Muscle of leg (tissue), 11 donors: ENCODE results near the gene TP53TG5. TPM values are rescaled to one million over a fixed set of nuclear protein-coding genes. Genes with fewer than 3 reads are reported as not detected.
A peak's percentile ranks its signal among the peaks of the same experiment; 100 is the strongest.

Experiments
- DNase-seq: peaks from one replicate; pipeline ENCODE4 v3.0.0; 2013
- H3K27ac ChIP-seq: one replicate; pipeline ENCODE4 v1.5.1; 2013; ENCODE audit warnings: mild to moderate bottlenecking, low read length, control low read depth
- H3K27me3 ChIP-seq: one replicate; pipeline ENCODE4 v1.6.1; 2013; ENCODE audit warnings: low read length; ENCODE audit not compliant: control insufficient read depth, insufficient read depth
- H3K36me3 ChIP-seq: one replicate; pipeline ENCODE4 v1.6.1; 2013; ENCODE audit warnings: low read length; ENCODE audit not compliant: control insufficient read depth, insufficient read depth
- H3K4me1 ChIP-seq: one replicate; pipeline ENCODE4 v1.6.1; 2013; ENCODE audit warnings: low read length; ENCODE audit not compliant: control insufficient read depth, insufficient read depth
- H3K4me3 ChIP-seq: one replicate; pipeline ENCODE4 v1.5.1; 2013; ENCODE audit warnings: low read length, control low read depth
- H3K9me3 ChIP-seq: replicated peaks from 2 replicates; pipeline ENCODE4 v1.6.1; 2013; ENCODE audit warnings: low read depth, low read length; ENCODE audit not compliant: control insufficient read depth
- WGBS: methylation state at CpG from one replicate; pipeline ENCODE4 v1.1.5; 2013; ENCODE audit warnings: missing lambda C conversion rate; ENCODE audit not compliant: insufficient coverage; 5-methylcytosine and 5-hydroxymethylcytosine counted together
- polyA plus RNA-seq, 8 donors: library from polyadenylated mRNA; unstranded; fragments of 120-200 nt; gene quantifications; one replicate each; pipeline versions ENCODE4 v1.2.1 to v1.2.3, GENCODE V29; 2013; ENCODE audit warnings: inconsistent platforms in 1 of 8, low replicate concordance in 1 of 8; ENCODE audit not compliant: insufficient read length in 8 of 8, insufficient read depth in 1 of 8
- total RNA-seq: library from RNA; stranded (reverse); fragments of 120-200 nt; gene quantifications from one replicate; pipeline ENCODE4 v1.2.4, GENCODE V29; 2013

The TP53TG5 gene
- total and polyA plus RNA-seq, 9 donors = 0.19 to 1.3 (median 0.72) TPM; not detected in 1

DNA sequence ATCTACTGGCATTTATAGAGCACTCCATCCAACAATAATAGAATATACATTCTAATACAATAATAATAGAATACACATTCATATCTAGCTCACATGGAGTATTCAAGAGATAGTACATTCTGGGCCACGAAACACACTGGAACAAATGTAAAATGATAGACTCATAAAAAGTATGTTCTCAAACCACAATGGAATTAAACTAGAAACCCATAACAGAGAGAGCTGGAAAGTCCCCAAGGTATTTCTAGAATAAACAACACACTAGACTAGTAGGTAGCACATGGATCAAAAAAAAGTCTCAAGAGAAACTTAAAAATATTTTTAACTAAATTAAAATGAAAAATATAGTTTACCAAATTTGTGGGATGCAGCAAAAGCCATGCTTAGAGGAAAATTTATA lies 9.1 kb upstream of the TP53TG5 start:
- Histone ChIP-seq H3K4me1 (no peaks in the 10 kb centered on the region), H3K27ac (no peak overlapping the region), H3K4me3 (no peak overlapping the region), H3K36me3 (no peaks in the 10 kb centered on the region), H3K27me3 (no peaks in the 10 kb centered on the region), H3K9me3 (no peaks in the 10 kb centered on the region)
- no CpG with 5 or more reads among the region's 1 CpG for WGBS
- DNase-seq = no peak

DNA sequence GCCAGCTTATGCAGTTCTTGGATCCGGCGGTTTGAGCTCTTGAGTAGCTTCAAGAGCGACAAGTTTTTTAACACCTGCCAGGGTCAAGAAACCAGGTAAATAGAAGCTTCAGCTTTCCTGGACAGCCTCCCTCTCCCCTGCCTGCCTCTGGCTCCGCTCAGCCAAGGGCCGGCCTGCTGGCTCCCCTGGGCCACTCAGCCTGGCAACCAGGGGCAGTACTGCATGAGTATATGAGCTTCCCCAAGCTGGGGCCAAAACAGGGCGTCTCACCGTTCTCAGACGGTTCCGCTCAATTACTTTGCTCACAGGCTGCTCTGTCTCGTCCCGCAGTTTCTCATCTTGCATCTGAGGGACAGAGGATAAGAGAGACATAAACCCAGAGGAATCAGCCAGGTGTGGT lies 856 bp downstream of the TP53TG5 start:
- 65% methylated on average over 10 of the region's 11 CpGs for WGBS
- Histone ChIP-seq H3K36me3 (no peaks in the 10 kb centered on the region), H3K9me3 (no peaks in the 10 kb centered on the region), H3K4me1 (peaks cover 15% of the 10 kb centered on the region), H3K4me3 (no peak overlapping the region), H3K27me3 (no peaks in the 10 kb centered on the region), H3K27ac (no peak overlapping the region)
- no peak for DNase-seq

GRCh38 chr20:45374966-45375365 lies 3.2 kb downstream of the TP53TG5 start:
- no peak overlapping the region for H3K4me3 ChIP-seq
- H3K27ac ChIP-seq = no peak overlapping the region
- WGBS = 91% methylated on average over 14 of the region's 14 CpGs
- no peaks in the 10 kb centered on the region for H3K27me3 ChIP-seq
- H3K4me1 ChIP-seq = peaks cover 15% of the 10 kb centered on the region
- H3K36me3 ChIP-seq = no peaks in the 10 kb centered on the region
- H3K9me3 ChIP-seq = no peaks in the 10 kb centered on the region
- DNase-seq = no peak

DNA sequence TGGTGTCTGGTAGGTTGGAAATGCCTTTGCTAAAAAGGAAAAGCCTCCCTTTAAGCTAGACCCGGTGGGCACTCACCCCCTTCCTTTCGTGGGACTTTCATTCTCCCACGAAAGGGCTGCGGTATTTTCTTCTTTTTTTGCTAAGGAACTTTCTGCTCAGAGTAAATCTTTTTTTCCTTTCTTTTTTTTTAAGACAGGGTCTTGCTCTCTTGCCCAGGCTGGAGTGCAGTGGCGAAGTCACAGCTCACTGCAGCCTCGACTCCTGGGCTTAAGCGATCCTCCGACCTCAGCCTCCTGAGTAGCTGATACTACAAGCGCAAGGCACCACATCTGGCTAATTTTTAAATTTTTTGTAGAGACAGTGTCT lies 4.0 kb downstream of the TP53TG5 start:
- Histone ChIP-seq H3K27ac (no peak overlapping the region), H3K4me3 (peak overlapping the region; percentile 35), H3K36me3 (no peaks in the 10 kb centered on the region), H3K27me3 (no peaks in the 10 kb centered on the region), H3K9me3 (no peaks in the 10 kb centered on the region), H3K4me1 (peaks cover 15% of the 10 kb centered on the region)
- DNase-seq = no peak
- WGBS = 63% methylated on average over 7 of the region's 9 CpGs

- Histone ChIP-seq H3K4me1 (peaks cover 15% of the 10 kb centered on the region), H3K9me3 (no peaks in the 10 kb centered on the region), H3K36me3 (peaks cover 3% of the 10 kb centered on the region), H3K4me3 (peak overlapping the region; percentile 35), H3K27ac (no peak overlapping the region), H3K27me3 (no peaks in the 10 kb centered on the region)
- 9% methylated on average over 12 of the region's 38 CpGs for WGBS
- DNase-seq = peak; percentile 77
Observed at GRCh38 chr20:45373353-45374100, 4.6 kb downstream of the TP53TG5 start.

- H3K27ac ChIP-seq = no peak overlapping the region
- DNase-seq = no peak
- peak overlapping the region; percentile 35 for H3K4me3 ChIP-seq
- H3K9me3 ChIP-seq = no peaks in the 10 kb centered on the region
- WGBS = 18% methylated on average over 17 of the region's 30 CpGs
- H3K36me3 ChIP-seq = peaks cover 10% of the 10 kb centered on the region
- peaks cover 15% of the 10 kb centered on the region for H3K4me1 ChIP-seq
- no peaks in the 10 kb centered on the region for H3K27me3 ChIP-seq
Observed at GRCh38 chr20:45372646-45373352, 5.3 kb downstream of the TP53TG5 start.

GRCh38 chr20:45372241-45372640 lies 5.9 kb downstream of the TP53TG5 start:
- no peaks in the 10 kb centered on the region for H3K27me3 ChIP-seq
- DNase-seq = no peak
- no peaks in the 10 kb centered on the region for H3K9me3 ChIP-seq
- WGBS = 73% methylated on average over 9 of the region's 10 CpGs
- H3K4me3 ChIP-seq = no peak overlapping the region
- peaks cover 16% of the 10 kb centered on the region for H3K36me3 ChIP-seq
- peaks cover 15% of the 10 kb centered on the region for H3K4me1 ChIP-seq
- no peak overlapping the region for H3K27ac ChIP-seq

DNA sequence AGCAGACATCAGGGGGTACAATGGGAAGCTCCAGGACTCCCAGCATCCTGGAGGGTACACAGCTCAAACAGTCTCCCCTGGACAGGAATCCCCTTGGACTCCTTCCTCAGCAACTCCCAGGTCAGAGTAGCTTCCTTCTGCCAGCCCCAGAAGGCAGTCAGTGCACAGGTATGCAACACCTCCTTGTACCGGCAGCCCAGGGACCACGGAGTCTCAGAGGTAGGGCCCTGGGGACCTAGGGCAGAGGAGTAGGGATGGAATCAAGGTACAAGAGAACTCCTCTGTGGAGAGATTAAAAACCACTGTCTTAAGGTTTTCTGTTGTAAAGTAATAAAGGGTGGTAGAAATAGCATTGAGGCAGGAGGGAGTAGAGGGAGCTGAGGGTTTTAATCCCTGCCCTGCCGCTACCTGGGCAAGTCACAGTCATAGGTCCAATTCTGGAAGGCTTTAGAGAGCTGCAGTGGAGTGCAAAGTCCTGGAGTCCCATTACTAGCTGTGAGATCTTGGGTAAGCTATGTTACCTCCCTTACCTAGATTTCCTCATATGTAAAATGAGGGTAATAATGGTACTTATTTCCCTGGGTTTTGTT lies 7.5 kb downstream of the TP53TG5 start:
- H3K27me3 ChIP-seq = no peaks in the 10 kb centered on the region
- no peak for DNase-seq
- WGBS = 94% methylated on average over 2 of the region's 3 CpGs
- no peak overlapping the region for H3K27ac ChIP-seq
- H3K9me3 ChIP-seq = no peaks in the 10 kb centered on the region
- H3K4me3 ChIP-seq = no peak overlapping the region
- peaks cover 15% of the 10 kb centered on the region for H3K4me1 ChIP-seq
- peaks cover 31% of the 10 kb centered on the region for H3K36me3 ChIP-seq

DNA sequence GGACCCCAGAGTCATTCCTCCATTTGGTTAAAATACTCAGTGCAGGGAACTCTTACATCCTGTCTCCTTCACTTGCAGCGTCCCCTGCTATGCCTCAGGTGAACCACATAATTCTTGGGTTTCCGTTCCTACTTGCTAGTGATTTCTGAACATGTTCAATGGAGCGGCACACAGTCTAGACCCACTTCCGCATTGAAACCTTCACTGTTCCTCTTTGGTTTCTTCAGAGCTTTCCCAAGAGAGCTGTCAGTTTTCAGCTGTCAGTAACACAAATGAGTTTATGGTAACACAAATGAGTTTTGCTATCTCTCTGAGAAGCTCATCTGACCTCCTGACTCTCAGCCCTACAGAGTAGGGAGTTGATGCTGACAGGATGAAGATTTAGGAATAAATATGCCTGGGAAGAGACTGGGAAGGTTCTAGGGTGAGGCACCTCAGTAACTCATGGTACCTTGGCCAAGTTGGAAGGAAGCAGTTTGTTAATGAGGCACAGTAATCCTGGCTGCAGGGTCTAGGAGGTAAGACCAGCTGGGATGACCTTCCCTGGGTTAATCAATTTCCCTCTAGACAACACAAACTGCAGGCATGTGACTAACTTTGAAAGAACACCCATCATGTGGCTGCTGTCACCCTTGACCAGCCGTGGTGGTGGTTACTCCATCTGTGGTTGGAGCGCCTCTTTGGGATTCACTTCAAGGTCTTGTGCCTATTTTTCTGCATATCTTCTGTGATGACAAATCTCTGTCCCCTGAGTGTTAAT lies 9.7 kb downstream of the TP53TG5 start:
- Histone ChIP-seq H3K4me3 (no peak overlapping the region), H3K27ac (no peak overlapping the region), H3K27me3 (no peaks in the 10 kb centered on the region), H3K4me1 (peaks cover 17% of the 10 kb centered on the region), H3K36me3 (peaks cover 32% of the 10 kb centered on the region), H3K9me3 (no peaks in the 10 kb centered on the region)
- 79% methylated on average over 6 of the region's 6 CpGs for WGBS
- DNase-seq = peak; percentile 47

- Histone ChIP-seq H3K9me3 (no peaks in the 10 kb centered on the region), H3K4me1 (peaks cover 10% of the 10 kb centered on the region), H3K36me3 (peaks cover 32% of the 10 kb centered on the region), H3K27ac (no peak overlapping the region), H3K4me3 (no peak overlapping the region), H3K27me3 (no peaks in the 10 kb centered on the region)
- no peak for DNase-seq
Observed at GRCh38 chr20:45367126-45367525, 11.0 kb downstream of the TP53TG5 start.
